Stomach smooth muscle (tissue), 2 donors: Measurements from ENCODE around the gene KLHL29.

Source experiments
- H3K27ac ChIP-seq: one replicate; pipeline ENCODE4 v1.7.0; 2013; ENCODE audit warnings: mild to moderate bottlenecking, low read length, inconsistent platforms
- H3K27me3 ChIP-seq, 2 donors: one replicate each; pipeline ENCODE4 v1.7.0; 2013; ENCODE audit warnings: low read length in 2 of 2; ENCODE audit not compliant: insufficient read depth in 2 of 2, control insufficient read depth in 1 of 2
- H3K36me3 ChIP-seq, 2 donors: one replicate each; pipeline ENCODE4 v1.7.0; 2013; ENCODE audit warnings: low read length in 2 of 2; ENCODE audit not compliant: control insufficient read depth in 2 of 2, insufficient read depth in 2 of 2
- H3K4me1 ChIP-seq: one replicate; pipeline ENCODE4 v1.7.0; 2013; ENCODE audit warnings: low read length; ENCODE audit not compliant: control insufficient read depth, insufficient read depth
- H3K4me3 ChIP-seq, 2 donors: one replicate each; pipeline ENCODE4 v1.7.0; 2013; ENCODE audit warnings: low read length in 2 of 2
- H3K9ac ChIP-seq, 2 donors: one replicate each; pipeline ENCODE4 v1.7.0; 2013; ENCODE audit warnings: low read length in 2 of 2, mild to moderate bottlenecking in 1 of 2
- H3K9me3 ChIP-seq, 2 donors: one replicate each; pipeline ENCODE4 v1.7.0; 2013; ENCODE audit warnings: low read length in 2 of 2; ENCODE audit not compliant: control insufficient read depth in 2 of 2
- donor health status: healthy.
- donor health status: Pancreatic carcinoma.

KLHL29 gene

GRCh38 chr2:23420840-23421476 lies 36.0 kb downstream of the KLHL29 start:
- no peak overlapping the region for H3K4me3 ChIP-seq
- H3K27ac ChIP-seq: no peak overlapping the region
- H3K36me3 ChIP-seq: no peaks in the 10 kb centered on the region
- H3K27me3 ChIP-seq: no peaks in the 10 kb centered on the region
- peak overlapping the region; percentile 5 to 21 for H3K9ac ChIP-seq
- H3K9me3 ChIP-seq: no peaks in the 10 kb centered on the region
- peaks cover 80% of the 10 kb centered on the region for H3K4me1 ChIP-seq

GRCh38 chr2:23422089-23423061 lies 37.4 kb downstream of the KLHL29 start:
- Histone ChIP-seq H3K27me3 (no peaks in the 10 kb centered on the region), H3K27ac (peak overlapping the region; percentile 49), H3K4me1 (peaks cover 84% of the 10 kb centered on the region), H3K9ac (no peak overlapping the region), H3K9me3 (no peaks in the 10 kb centered on the region), H3K4me3 (no peak overlapping the region), H3K36me3 (no peaks in the 10 kb centered on the region)

GRCh38 chr2:23423062-23423872 lies 38.3 kb downstream of the KLHL29 start:
- Histone ChIP-seq H3K9ac (no peak overlapping the region), H3K27ac (peak overlapping the region; percentile 49), H3K9me3 (no peaks in the 10 kb centered on the region), H3K4me1 (peaks cover 81% of the 10 kb centered on the region), H3K36me3 (no peaks in the 10 kb centered on the region), H3K27me3 (no peaks in the 10 kb centered on the region), H3K4me3 (no peak overlapping the region)

- H3K4me1 ChIP-seq: peaks cover 73% of the 10 kb centered on the region
- H3K9me3 ChIP-seq: no peaks in the 10 kb centered on the region
- H3K36me3 ChIP-seq: no peaks in the 10 kb centered on the region
- H3K4me3 ChIP-seq: no peak overlapping the region
- H3K9ac ChIP-seq: no peak overlapping the region
- no peaks in the 10 kb centered on the region for H3K27me3 ChIP-seq
- H3K27ac ChIP-seq: peak overlapping the region; percentile 49
These were observed 39.1 kb downstream of the KLHL29 start for GRCh38 chr2:23423873-23424680.

GRCh38 chr2:23425338-23425871 lies 40.4 kb downstream of the KLHL29 start:
- Histone ChIP-seq H3K9me3 (no peaks in the 10 kb centered on the region), H3K27ac (peak overlapping the region; percentile 88), H3K27me3 (no peaks in the 10 kb centered on the region), H3K36me3 (no peaks in the 10 kb centered on the region), H3K4me1 (peaks cover 66% of the 10 kb centered on the region), H3K4me3 (no peak overlapping the region), H3K9ac (no peak overlapping the region)

DNA sequence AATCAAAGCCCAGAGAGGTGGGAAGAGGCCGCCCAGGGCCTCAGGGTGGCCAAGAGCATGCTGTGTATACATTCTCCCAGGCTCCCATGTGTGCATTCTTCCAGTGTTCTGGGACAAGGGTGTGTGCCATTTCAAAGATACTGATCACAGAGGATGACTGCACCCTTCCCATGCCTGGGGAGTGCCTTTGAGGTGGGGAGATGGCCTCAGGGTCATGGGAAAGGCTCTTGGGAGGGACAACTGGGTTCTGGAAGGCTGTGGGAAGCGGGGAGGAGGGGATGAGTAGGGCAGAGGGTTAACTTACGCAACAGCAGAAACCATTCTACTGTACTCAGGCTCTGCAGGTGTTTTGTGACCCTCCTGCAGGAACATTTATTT lies 40.9 kb downstream of the KLHL29 start:
- Histone ChIP-seq H3K27ac (peak overlapping the region; percentile 88), H3K9me3 (no peaks in the 10 kb centered on the region), H3K27me3 (no peaks in the 10 kb centered on the region), H3K4me1 (peaks cover 66% of the 10 kb centered on the region), H3K9ac (peak overlapping the region in 1 of 2 donors; percentile 42), H3K36me3 (no peaks in the 10 kb centered on the region), H3K4me3 (no peak overlapping the region)

DNA sequence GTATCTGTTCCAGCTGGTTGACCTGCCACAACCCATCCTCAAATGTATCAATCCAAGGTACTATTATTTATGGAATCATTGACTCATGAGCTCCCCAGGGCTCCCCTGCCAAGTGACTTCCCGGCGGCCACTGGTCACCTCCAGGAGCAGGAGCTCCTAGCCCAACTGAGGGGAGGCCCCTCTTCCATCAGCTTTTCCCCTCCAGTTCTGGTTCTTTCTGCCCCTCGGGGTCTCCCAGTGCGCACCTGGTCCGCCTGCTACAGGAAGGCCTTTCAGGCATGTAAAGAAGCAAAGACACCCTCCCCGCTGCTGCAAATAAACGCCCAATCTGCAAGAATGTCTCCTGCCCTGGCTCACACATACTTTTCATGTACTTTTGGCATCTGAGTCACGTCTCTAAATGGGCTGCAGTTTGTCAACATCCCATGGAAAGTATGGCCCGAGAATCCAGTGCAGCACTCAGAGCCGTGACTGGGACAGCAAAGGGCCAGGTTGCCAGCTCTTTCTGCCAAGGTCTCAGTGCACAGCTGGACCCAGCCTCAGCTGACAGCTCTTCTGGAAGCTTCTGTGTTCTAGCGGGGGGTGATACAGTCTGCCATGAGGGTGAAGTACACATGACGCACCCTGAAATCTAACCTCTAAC lies 41.4 kb downstream of the KLHL29 start:
- Histone ChIP-seq H3K4me1 (peaks cover 64% of the 10 kb centered on the region), H3K36me3 (no peaks in the 10 kb centered on the region), H3K27me3 (no peaks in the 10 kb centered on the region), H3K4me3 (peak overlapping the region in 1 of 2 donors; percentile 49), H3K27ac (peak overlapping the region; percentile 88), H3K9ac (peak overlapping the region; percentile 42 to 43), H3K9me3 (no peaks in the 10 kb centered on the region)

GRCh38 chr2:23427350-23427749 lies 42.4 kb downstream of the KLHL29 start:
- Histone ChIP-seq H3K27me3 (no peaks in the 10 kb centered on the region), H3K4me3 (no peak overlapping the region), H3K9ac (peak overlapping the region in 1 of 2 donors; percentile 43), H3K36me3 (no peaks in the 10 kb centered on the region), H3K27ac (peak overlapping the region; percentile 88), H3K4me1 (peaks cover 54% of the 10 kb centered on the region), H3K9me3 (no peaks in the 10 kb centered on the region)

- no peak overlapping the region for H3K4me3 ChIP-seq
- no peaks in the 10 kb centered on the region for H3K36me3 ChIP-seq
- H3K27ac ChIP-seq: peak overlapping the region; percentile 88
- H3K4me1 ChIP-seq: peaks cover 53% of the 10 kb centered on the region
- H3K27me3 ChIP-seq: no peaks in the 10 kb centered on the region
- no peaks in the 10 kb centered on the region for H3K9me3 ChIP-seq
- no peak overlapping the region for H3K9ac ChIP-seq
These were observed 43.0 kb downstream of the KLHL29 start for GRCh38 chr2:23427976-23428375.
